OCI-LY1 (cell line): ENCODE results near the gene RNU6-9.
"Not testable (repeated sequence)": the region's sequence is repeated elsewhere in the genome, so short reads cannot be mapped to it uniquely, and the experiment has no call there.

Experiments used
- H2AFZ ChIP-seq: fragments of 200-600 bp; sonication (generic), shearing (Covaris generic); 2 replicates; pipeline ENCODE4 v1.6.0; 2014; ENCODE audit warnings: antibody characterized with exemption, mild to moderate bottlenecking, low read length
- H3F3A ChIP-seq: fragments of 200-600 bp; sonication (generic), shearing (Covaris generic); 2 replicates; pipeline ENCODE4 v1.6.0; 2014; ENCODE audit warnings: mild to moderate bottlenecking, antibody characterized with exemption, low read length, moderate library complexity; ENCODE audit not compliant: insufficient read depth
- H3K27ac ChIP-seq: fragments of 200-600 bp; sonication (generic); 2 replicates; pipeline ENCODE4 v1.5.1; 2014; ENCODE audit warnings: low read length, mixed run types, mild to moderate bottlenecking, low read depth; ENCODE audit not compliant: poor library complexity, severe bottlenecking
- H3K27me3 ChIP-seq: fragments of 200-600 bp; sonication (generic); 2 replicates; pipeline ENCODE4 v1.6.0; 2014; ENCODE audit warnings: antibody characterized with exemption, mild to moderate bottlenecking, low read length, moderate library complexity; ENCODE audit not compliant: insufficient read depth
- H3K36me3 ChIP-seq: fragments of 200-600 bp; sonication (generic); 2 replicates; pipeline ENCODE4 v1.6.1; 2014; ENCODE audit warnings: mild to moderate bottlenecking, antibody characterized with exemption, low read length, moderate library complexity, mixed read lengths; ENCODE audit not compliant: insufficient read depth
- H3K4me1 ChIP-seq: fragments of 200-600 bp; sonication (generic); 2 replicates; pipeline ENCODE4 v1.5.1; 2014; ENCODE audit warnings: mild to moderate bottlenecking, low read length, moderate library complexity; ENCODE audit not compliant: insufficient read depth, severe bottlenecking
- H3K4me2 ChIP-seq: fragments of 200-600 bp; sonication (generic), shearing (Covaris generic); 2 replicates; pipeline ENCODE4 v1.6.1; 2014; ENCODE audit warnings: low read length
- H3K4me3 ChIP-seq: fragments of 200-600 bp; sonication (generic); 2 replicates; pipeline ENCODE4 v1.5.1; 2014; ENCODE audit warnings: low read length, low read depth, mild to moderate bottlenecking, mixed read lengths; ENCODE audit not compliant: poor library complexity, severe bottlenecking
- H3K79me2 ChIP-seq: fragments of 200-600 bp; shearing (Covaris generic); 2 replicates; pipeline ENCODE4 v1.6.1; 2016; ENCODE audit warnings: mixed run types, low read length, mixed read lengths; ENCODE audit not compliant: insufficient read depth
- H3K9ac ChIP-seq: fragments of 200-600 bp; sonication (generic), shearing (Covaris generic); 2 replicates; pipeline ENCODE4 v1.6.1; 2014; ENCODE audit warnings: mild to moderate bottlenecking, low read length, mixed read lengths
- H3K9me2 ChIP-seq: fragments of 200-600 bp; sonication (generic), shearing (Covaris generic); 2 replicates; pipeline ENCODE4 v1.6.1; 2014; ENCODE audit warnings: low read depth, mild to moderate bottlenecking, low read length, mixed read lengths
- H3K9me3 ChIP-seq: fragments of 200-600 bp; shearing (Covaris generic); 2 replicates; pipeline ENCODE4 v1.6.1; 2014; ENCODE audit warnings: low read length, mixed read lengths
- H4K20me1 ChIP-seq: fragments of 200-600 bp; sonication (generic), shearing (Covaris generic); 2 replicates; pipeline ENCODE4 v1.6.0; 2016; ENCODE audit warnings: mild to moderate bottlenecking, low read length; ENCODE audit not compliant: insufficient read depth
- EZH2 ChIP-seq: fragments of 200-600 bp; sonication (generic), shearing (Covaris generic); IDR thresholded peaks from 2 replicates; pipeline ENCODE4 v1.8.0; 2017; ENCODE audit warnings: borderline replicate concordance, mixed run types, mild to moderate bottlenecking, antibody characterized with exemption, low read length, moderate library complexity, mixed read lengths
- TF ChIP-seq, protein P1 (sequence below): fragments of 200-600 bp; sonication (generic), shearing (Covaris generic); IDR thresholded peaks from 2 replicates; pipeline ENCODE4 v1.5.1; 2017; ENCODE audit warnings: mild to moderate bottlenecking, antibody characterized with exemption, low read length, moderate library complexity, mixed read lengths

RNU6-9 gene

GRCh38 chr19:890831-891230 is 2.5 kb upstream of the RNU6-9 start:
- Histone ChIP-seq H3K36me3 (peaks cover 18% of the 10 kb centered on the region), H3K27ac (peak overlapping the region; percentile 75), H3K9ac (no peak overlapping the region), H4K20me1 (no peaks in the 10 kb centered on the region), H3K4me1 (peaks cover 14% of the 10 kb centered on the region), H3K4me2 (no peak overlapping the region), H3K79me2 (no peaks in the 10 kb centered on the region), H3K9me3 (no peaks in the 10 kb centered on the region), H3K9me2 (no peaks in the 10 kb centered on the region), H3K4me3 (no peak overlapping the region), H2AFZ (no peak overlapping the region), H3K27me3 (no peaks in the 10 kb centered on the region), H3F3A (peaks cover 4% of the 10 kb centered on the region; the same call in 1 of the 2 replicates)
- TF ChIP-seq, protein P1, sequence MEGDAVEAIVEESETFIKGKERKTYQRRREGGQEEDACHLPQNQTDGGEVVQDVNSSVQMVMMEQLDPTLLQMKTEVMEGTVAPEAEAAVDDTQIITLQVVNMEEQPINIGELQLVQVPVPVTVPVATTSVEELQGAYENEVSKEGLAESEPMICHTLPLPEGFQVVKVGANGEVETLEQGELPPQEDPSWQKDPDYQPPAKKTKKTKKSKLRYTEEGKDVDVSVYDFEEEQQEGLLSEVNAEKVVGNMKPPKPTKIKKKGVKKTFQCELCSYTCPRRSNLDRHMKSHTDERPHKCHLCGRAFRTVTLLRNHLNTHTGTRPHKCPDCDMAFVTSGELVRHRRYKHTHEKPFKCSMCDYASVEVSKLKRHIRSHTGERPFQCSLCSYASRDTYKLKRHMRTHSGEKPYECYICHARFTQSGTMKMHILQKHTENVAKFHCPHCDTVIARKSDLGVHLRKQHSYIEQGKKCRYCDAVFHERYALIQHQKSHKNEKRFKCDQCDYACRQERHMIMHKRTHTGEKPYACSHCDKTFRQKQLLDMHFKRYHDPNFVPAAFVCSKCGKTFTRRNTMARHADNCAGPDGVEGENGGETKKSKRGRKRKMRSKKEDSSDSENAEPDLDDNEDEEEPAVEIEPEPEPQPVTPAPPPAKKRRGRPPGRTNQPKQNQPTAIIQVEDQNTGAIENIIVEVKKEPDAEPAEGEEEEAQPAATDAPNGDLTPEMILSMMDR = no peak
- no peak for TF ChIP-seq EZH2

DNA sequence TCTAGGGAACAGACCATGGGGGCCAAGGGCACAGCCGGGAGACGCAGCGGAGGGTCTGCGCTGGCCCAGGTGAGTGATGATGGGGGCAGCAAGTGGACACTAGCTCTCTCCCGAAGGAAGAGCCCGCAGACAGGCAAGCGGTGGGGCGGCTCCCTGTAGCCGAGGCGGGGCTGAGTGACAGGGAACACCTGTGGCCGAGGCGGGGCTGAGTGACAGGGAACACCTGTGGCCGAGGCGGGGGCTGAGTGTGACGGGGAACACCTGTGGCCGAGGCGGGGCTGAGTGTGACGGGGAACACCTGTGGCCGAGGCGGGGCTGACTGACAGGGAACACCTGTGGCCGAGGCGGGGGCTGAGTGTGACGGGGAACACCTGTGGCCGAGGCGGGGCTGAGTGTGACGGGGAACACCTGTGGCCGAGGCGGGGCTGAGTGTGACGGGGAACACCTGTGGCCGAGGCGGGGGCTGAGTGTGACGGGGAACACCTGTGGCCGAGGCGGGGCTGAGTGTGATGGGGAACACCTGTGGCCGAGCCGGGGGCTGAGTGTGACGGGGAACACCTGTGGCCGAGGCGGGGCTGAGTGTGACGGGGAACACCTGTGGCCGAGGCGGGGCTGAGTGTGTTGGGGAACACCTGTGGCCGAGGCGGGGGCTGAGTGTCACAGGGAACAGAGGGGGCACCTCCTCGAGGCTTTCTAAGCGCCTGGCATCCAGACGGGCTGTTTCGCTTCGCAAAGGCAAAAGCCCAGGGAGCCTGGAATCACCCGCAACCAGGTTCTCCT is 1.7 kb upstream of the RNU6-9 start:
- H3K36me3 ChIP-seq = peaks cover 17% of the 10 kb centered on the region

GRCh38 chr19:892243-892893 is 916 bp upstream of the RNU6-9 start:
- Histone ChIP-seq H4K20me1 (no peaks in the 10 kb centered on the region), H3K9me2 (no peaks in the 10 kb centered on the region), H3K27me3 (no peaks in the 10 kb centered on the region), H3K79me2 (no peaks in the 10 kb centered on the region), H3K27ac (peak overlapping the region; percentile 80), H3K4me2 (peak overlapping the region; percentile 64), H2AFZ (no peak overlapping the region), H3F3A (peaks cover 4% of the 10 kb centered on the region; the same call in 1 of the 2 replicates), H3K4me3 (peak overlapping the region; percentile 76), H3K9ac (peak overlapping the region; percentile 92), H3K4me1 (peaks cover 14% of the 10 kb centered on the region), H3K9me3 (no peaks in the 10 kb centered on the region), H3K36me3 (peaks cover 21% of the 10 kb centered on the region)
- TF ChIP-seq, protein P1 = no peak
- no peak for TF ChIP-seq EZH2

More for the DNA sequence above, 1.7 kb upstream of the RNU6-9 start:
- Histone ChIP-seq H3K4me3 (peak overlapping the region; percentile 76), H3K4me2 (peak overlapping the region; percentile 64), H3K9ac (peak overlapping the region; percentile 92; the same call in 1 of the 2 replicates), H3K27ac (peak overlapping the region; percentile 80), H3K4me1 (peaks cover 14% of the 10 kb centered on the region)
- H3K79me2 ChIP-seq, H3F3A ChIP-seq, H2AFZ ChIP-seq, H3K9me2 ChIP-seq, H3K27me3 ChIP-seq, H3K9me3 ChIP-seq, H4K20me1 ChIP-seq: not testable (repeated sequence)
